Kasumi-1 (cell line): ENCODE measurements around the gene TSPAN14.

ENCODE experiments used
- DNase-seq, 2 experiments: peaks; one replicate each; lab custom pipeline; 2025; lab: John Stamatoyannopoulos, UW

TSPAN14 gene

DNA sequence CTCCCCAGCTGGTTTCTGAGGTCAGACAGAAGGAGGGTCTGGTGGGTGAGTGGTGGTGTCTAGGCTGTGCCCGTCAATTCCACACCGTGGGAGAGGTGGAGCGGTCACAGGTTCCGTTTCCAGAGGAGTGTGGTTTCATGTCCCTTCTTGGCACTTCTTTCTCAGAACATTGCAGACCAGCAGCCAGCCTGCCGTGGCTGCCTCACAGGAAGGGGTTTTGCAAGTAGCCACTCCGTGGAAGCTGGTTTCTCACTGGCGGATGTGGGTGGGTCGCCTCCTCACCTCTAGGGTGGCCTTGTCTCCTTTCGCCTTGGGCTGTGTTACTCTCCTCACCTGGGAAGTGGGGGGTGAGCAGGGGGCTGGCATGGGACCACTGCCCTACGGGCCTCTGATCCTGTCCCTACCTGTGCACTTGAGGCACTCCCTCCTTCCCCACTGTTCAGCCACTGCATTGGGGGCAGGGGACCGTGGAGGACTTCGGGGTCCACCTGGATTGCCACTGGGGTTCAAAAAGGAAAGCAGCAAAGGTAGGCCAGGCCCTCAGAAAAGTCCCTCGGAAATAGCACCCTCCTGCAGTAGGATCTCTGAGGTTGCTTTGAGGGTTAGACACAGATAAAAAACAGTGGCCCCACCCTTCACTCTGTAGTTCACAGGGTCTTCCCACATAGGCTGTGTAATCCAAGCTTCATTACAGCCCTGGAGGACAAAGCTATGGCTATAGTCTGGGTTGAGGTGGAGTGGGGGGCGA, 33.9 kb downstream of the TSPAN14 start:
- DNase-seq = peak; percentile 57 to 80

DNA sequence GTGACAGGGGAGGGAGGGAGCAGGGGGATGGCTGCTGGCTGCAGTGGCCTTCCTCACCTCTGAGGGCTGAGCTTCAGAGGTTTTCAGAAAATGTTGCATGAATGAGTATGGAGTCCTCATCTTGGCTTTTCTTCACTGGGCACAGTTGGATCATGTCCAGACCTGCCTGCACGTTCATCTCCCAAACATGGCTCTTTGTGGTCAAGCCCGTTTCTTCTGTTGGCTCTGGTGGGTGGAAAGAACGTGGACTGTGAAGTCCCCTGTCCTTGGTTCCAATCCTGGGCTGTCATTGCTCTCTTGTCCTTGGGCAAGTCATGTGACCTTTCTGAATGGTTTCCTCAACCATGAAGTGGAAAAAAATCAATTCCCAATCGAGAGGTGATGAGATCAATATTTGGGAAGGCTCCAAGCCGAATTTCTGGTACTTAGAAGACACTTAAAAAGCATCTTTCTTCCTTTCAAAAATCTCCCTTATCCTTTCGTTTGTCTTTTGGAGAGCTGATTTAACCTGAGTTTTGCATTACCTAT, 34.5 kb downstream of the TSPAN14 start:
- DNase-seq = no peak

DNA sequence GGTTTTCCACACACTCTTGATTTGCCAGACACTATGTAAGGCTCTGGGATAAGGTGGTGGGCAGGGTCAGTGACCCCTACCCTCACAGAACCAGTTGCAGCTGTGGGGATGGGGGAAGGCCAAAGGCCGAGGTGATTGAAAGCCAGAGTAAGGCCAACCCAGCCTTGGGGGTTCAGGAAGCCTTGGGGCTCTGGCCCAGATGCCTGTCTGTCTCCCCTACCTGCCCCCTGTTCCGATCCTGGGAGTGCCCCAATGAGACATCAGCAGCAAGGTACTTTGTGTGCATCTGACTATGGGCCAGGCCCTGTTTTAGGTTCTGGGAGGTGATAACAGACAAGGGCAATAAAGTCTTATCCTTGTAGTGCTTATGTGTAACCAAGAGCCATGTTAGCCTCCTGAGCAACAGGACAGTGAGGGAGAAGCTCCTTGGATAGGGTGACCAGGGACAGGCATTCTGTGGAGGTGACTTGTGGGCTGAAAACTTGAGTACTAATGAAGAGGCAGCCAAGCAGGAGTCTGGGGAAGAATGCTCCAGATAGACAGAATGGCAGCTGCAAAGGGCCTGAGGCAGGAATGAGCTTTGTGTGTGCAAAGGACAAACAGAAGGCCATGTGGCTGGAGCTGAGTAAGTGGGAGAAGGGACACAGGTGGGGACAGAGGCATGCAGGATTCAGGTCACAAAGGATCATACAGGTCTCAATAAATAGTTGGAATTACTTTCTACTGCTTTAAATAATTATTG, 35.4 kb downstream of the TSPAN14 start:
- no peak for DNase-seq

DNA sequence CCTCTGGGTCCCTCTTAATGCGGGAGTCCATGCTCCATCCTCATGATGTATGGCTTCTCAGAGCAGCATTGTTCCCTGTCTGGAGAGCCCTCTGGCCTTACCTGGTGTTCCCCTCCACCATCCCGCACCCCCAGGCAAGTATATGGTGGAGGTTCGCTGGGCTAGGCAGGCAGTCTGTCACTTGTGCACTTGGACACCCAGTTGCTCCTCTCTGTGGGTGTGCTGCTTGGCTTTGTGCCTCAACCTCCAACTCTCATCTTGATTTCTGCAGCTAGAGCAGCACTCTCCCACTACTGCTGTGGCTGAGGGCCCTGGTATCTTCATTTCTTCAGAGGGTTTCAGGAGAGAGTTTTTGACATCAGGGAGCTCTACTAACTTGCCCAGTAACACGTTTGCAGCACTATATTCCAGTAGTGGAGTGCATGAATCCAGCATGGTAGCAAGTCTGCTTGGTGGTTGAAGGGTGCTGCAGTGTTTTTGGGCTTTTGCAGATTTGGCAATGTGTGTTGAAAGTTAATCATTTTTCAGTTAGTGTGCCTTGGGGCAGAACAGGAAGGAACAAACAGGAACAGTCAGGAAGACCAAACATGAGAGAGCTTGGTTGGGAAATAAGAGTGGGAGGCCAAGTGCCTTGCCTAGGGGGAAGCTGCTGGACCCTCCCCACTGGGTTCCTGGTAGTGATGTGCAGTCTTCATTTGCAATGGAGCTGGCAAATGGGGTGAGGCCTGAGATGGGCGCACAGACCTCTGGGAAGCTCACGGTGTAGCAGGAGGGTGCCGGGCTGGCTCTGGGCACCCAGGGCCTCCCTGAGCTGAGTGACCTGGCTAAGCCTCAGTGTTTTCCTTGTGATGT, 37.4 kb downstream of the TSPAN14 start:
- DNase-seq = peak; percentile 93 to 96

DNA sequence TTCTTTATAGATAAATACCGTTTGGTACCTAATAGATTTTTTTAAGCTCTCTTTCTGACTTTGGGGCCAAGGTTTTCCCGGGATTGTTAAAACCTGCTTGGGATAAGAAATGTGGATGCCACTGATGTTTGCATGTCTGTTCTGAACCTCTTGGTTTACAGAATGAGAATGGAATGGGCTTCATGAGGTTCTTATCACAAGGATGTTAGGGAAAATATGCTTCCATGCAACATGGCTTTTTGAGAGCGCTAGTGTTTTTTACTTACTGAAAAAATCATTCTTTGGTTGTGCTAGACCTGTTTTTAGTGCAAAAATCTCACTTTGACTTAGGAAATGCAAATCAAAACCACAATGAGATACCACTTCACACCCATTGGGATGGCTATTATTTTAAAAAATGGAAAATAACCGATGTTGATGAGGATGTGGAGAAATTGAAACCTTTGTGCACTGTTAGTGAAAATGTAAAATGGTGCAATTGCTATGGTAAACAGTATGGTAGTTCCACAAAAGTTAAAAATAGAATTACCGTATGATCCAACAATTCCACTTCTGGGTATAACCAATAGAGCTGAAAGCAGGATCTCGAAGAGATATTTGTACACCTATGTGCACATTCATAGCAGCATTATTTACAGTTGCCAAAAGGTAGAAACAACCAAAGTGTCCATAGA, 38.9 kb downstream of the TSPAN14 start:
- DNase-seq = no peak

DNA sequence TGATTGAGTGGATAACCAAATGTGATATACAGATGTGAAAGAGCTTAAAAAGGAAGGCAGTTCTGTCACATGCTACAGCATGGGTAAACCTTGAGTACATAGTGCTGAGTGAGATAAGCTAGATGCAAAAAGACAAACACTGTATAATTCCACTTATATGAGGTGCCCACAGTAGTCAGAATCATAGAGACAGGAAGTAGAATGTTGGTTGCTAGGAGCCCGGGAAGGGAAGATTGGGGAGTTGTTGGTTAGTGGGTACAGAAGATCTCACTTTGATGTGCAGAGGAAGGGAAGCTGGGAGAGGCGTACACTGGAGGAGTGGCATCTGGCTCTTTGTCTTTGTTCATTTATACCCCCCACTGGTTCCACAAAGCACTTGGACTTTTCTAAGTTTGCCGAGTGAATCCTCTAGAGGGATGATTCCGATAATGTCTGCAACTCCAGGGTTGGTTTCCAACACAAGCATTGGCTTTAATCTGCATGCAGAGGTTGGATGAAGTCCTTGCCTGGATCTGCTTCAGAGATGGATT, 39.5 kb downstream of the TSPAN14 start:
- peak; percentile 98 for DNase-seq

DNA sequence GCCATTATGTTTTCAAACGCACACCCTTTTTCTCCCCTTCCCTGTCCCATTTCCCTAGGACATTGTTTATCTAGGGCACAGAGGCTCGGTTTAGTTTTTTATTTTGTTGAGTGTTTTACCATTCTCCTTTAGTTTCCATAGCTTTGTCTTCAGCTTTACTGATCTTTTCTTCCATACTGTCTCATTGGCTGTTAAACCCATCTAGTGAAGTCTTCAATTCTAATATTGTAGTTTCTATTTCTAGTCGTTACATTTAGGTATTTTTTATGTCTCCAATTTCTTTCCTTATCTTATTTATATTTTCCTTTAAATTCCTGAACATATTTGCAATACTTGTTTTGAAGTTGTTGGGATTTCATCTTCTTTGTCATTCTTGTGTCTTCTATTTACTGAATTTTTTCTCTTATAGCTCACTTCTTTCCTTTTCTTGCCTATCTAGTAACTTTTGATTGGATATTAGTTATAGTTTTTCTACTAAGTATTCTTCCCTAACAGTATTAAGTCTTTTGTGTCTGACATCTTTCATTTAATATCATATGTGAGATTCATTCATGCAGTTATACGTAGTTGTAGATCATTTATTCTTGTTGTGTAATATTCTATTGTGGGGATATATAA, 42.6 kb downstream of the TSPAN14 start:
- no peak for DNase-seq

DNA sequence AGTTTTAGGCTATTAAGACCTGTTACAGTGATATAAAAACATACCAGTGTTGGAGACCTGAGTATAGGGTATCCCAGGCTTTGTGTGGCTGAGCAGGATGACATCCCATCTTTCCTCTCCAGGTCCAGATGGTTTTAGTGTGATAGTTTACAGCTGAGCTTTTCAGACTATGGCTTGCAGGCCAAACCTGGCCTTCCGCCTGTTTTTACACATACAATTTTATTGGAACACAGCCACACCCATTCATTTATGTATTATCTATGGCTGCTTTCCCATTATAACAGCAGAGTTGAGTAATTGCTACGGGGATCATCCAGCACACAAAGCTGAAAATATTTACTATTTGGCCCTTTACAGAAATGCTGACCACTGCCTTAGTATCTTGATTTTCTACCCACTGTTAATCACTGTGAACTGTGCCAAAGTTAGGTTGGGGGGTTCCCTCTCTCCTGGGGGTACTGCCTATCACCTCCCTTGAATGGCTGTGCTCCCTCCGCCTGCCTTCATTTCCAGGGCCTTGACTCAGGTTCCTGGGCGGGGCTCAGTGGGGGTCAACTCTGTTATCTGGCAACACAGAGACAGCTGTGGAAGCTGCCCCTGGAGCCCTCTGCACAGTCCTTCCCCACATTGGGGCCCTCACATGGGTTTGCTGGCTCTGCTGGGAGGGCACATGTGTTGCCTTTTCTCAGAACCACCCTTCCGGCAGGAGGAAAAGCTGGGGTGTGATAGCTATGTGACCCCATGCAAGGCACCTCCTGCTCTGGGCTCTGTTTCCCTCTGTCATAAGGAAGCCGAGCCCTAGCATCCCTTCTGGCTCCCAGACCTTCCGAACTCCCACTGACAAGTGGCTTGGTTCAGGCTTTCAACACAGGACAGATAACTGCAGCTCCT, 43.3 kb downstream of the TSPAN14 start:
- DNase-seq = peak; percentile 81 to 86

DNA sequence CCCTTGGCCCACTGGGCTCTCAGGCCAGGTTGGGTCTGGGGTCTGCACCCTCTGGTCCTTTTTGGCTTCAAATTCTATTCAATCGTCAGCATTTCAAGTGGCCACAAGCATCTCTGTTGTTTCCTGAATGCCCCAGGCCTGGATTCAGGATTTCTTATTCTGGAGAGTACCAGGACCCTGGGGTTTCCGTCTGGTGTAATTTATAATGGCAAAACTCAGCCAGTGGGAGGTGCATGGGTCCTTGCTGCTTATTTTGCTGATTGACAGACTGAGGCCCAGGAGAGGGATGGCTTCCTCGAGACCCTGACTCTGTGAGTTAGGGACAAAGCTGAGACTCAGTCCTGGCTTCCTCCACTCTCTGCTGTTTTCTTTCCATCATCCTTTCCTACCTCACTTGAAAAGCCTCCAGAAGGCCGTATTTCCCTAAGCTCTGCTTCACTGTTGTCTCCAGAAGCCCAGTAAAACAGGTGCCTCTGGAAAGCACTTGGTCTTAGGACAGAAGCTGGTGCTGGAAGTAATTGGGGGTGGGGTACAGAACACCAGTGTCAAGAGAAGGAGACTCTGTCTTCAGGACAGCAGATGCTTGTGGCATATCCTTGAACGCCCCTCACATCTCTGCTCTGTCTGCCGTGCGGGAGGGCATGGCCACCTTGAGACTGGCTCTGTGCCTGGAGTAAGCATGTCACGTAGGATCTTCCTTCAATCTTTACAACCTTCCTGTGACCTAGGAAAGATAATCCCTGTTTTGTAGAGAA, 44.1 kb downstream of the TSPAN14 start:
- no peak for DNase-seq

DNA sequence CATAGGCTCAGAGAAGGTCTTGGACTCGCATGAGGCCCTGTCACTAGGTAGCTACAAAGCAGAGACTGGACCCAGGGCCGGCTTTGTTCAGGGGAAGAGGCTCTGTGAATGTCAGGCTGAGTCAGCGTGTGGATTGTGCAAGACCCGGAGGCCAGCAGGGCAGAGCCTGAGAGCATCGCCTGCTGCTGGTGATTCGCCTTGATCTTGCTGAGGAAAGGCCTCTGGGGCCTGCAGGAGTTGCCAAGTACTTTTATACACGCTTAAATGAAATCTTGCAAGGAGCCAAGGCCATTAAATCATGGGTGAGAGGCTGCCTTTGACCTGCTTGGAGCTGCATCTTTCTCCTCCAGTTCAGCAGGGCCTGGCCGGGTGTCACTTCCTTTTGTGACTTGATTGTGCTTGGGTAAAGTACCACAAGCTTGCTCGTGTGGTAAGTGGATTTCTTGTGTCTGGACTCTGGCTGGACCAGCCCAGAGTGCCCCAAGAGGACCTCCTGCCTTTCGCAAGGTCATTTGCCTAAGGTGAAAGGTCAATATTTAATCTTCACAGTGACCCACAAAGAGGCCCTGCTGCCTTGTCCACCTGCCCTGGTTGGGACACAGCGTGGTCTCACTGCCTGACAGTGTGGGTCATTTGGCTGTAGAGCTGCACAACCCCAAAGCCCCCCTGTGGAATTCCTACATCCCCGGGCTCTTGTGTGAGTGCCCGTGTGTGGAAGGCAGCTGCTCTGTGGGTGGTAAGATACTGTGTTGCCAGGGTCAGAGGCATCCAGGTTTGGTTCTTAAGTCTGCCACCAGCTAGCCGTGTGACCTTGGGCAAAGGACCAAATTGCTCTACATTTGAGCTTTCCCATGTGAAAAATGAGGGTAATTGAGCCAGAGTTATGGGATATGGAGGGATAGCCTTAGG, 45.0 kb downstream of the TSPAN14 start:
- DNase-seq = peak; percentile 91

DNA sequence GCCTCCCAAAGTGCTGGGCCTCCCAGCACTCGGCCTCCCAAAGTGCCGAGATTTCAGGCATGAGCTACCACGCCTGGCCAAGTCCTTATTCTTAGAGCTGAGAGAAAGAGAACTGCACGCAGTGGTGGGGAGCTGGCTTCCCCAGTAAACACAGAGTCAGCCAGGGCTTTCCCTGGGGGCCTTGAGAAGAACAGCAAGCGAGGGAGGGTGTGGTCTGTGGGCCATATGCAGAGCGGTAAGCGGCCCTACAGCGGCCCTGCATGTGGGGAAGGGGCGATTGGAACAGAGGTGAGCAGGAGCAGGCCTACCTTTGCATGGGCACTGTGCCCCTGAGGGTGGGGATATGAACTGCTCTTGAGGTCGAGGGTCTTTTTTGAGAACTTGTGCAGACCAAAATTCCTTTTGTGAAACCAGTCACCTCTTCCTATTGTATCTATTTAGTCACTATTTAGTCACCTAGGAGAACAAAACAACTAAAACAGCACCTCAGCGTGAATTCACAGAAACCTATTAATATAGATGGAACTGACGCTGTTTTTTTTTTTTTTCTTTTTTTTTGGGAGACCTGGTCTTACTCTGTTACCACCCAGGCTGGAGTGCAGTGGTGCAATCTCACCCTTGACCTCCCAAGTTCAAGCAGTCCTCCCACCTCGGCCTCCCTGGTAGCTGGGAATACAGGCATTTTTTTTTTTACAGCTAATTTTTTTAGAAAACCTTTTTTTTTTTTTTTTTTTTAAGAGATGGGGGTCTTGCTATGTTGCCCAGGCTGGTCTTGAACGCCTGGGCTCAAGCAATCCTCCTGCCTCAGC, 46.7 kb downstream of the TSPAN14 start:
- DNase-seq = peak; percentile 47 to 50

DNA sequence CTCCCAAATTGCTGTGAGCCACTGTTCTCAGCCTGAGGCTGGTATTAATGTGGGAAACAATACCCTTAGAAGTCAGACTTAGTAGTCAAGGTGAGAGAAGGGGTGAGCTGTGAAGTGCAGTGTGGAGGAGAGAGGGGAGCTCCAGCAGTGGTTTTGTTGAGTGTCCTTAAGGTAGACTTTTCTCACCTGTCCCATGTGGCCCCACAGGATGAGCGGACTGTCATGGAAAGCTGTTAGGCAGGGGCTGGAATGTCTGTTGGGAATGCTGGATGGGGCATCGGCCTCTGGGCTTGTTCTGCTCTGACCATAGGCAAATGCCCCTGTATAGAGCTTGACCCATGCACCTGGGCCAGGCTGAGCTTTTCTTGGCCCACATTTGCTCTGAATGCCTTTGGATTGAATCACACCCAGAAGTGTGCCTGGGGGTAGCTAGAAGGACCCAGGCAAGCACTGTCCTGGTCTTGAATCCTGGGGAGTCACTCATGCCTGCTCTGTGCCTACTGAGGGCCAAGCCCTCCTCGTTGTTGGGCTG, 47.3 kb downstream of the TSPAN14 start:
- no peak for DNase-seq

DNA sequence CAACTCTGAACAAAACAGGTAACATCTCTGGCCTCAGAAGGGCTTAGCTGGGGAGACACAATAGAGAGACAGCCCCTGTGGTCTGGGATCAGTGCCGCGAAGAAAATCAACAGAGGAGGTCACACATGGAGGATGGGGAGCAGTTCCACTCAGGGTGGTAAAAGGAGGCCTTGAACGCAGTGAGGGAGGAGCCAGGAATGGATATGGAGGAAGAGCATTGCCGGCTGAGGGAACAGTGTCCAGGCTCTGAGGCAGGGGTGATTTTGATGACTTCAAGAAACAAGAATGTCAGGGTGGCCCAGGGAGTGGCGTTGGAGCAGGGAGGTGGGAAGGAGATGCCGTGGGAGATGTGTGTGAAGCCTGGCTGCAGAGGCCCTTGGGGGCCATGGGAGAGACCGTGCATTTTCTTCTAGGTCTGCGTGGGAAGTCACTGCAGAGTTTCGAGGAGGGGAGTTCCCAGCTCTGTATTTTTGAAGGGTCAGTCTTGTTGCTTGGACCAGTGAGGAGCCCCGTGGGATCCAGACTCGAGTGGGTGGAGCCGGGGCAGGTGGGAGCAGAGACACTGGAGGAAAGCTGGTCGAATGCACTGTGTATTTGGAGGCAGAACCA, 47.9 kb downstream of the TSPAN14 start:
- DNase-seq = no peak

DNA sequence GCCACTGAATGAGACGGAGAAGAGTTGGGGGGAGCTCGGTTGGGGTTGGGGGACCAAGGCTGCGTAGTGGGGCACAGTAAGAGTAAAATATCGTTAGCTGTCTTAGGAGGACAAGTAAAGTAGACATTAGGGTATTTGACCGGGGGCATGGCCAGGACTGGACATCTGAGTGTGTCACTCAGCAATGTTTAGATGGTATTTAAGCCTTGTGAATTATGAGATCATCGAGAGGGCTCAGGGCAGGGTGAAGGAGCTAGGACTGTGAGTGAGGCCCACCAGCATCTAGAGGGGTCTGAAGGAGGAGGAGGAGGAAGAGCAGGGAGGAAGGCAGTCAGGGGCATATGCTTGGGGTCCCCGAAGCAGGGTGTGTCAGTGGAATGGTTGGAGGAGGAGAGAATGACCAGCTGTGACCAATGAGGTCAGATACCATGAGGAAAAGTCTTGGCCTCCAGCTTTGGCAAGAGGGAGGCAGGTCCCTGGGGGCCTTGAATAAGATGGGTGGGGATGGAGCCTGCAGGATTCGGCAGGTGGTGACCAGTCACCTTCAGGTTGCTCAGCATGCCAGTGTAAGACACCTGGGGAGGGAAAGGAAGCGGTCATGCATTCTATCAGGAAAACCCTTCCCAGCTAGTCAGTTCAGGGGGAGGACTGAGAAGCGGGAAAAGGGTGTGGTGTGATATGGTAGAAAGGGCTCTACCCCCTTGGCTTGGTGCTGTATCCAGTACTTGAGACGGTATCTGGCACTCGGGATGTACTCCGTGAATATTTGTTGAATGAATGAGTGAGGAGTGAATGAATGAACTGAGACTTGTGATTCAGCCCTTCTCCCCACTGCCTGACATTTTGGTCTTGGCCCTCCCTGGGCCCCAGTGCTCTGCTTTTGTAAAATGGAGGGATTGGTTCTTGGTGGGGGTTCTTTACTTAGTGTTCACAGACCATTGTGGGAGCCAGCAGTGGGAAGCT, 48.8 kb downstream of the TSPAN14 start:
- DNase-seq = no peak

DNA sequence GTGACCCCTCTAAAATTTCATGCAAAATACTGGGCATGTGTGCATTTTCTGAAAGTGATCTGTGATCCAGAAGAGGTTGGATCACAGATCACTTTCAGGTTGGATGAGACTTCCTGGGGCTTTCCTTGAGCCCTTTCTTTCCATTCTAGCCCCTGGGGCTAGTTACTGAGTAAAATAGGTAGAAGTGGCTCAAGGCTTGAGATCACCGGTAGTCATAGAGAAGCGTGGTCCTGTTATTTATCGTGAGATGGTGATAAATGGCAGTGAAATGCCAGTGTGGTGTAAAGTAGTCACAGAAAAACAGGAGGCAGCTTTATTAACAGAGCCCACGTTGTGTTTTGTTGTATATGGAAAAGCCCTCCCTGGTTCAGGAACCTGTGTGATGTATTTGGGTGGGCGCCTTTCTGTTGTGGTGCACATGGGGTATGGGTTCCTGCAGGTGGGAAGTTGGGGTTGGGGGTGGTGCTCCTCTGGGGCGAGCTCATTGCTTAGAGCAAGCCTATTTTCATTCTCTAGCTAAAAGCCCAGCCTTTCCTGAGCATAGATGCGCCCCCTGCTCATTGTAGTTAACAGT, 49.6 kb downstream of the TSPAN14 start:
- DNase-seq = no peak
